ENCODE data around the gene ADCY4. TPM values are rescaled to one million over a fixed set of nuclear protein-coding genes. Genes with fewer than 3 reads are reported as not detected.

Gene ADCY4
- total and polyA plus RNA-seq, 2 of the 13 experiments (the other 11 are each of a cell fraction or from before 2014, with no cell fraction given): 0.03 TPM; not detected in 1

DNA sequence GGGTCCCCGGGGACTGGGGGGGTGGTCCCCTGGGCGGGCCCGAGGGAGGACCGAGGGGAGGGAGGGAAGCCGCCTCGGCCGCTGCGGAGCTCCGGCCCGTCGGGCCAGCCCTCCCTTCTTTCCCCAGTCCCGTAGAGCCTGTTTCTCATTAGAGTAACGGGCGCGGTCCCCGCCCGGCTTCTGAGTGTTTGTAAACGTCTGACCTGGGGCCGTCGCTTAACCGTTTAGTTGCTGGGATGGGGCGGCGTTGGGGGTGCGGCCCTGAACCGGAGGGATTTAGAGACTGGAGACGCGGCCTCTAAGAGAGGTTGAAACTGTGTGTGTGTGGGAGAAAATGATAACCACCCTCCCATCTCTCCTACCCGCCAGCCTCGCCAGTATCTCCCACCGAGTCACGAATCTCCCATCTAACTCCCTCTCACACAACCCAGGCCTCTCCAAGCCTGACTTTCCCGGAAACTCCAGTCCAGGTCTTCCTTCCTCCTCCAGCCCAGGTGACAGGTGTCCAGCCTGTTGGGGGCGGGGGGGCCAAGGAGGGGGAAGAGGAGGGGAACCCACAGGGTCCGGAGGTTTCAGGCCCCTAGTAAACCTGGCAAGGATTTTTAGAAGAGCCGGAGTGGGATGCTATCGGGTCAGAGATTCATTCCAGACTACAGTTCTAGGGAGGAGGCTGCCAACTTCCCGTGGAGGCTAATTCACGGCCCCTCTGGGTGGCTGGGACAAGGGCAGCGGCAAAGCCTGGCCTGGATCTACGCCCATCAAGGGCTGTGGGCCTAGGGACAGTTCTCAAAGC, 32.0 kb upstream of the ADCY4 start (continued):
- TF ChIP-seq, protein P1, sequence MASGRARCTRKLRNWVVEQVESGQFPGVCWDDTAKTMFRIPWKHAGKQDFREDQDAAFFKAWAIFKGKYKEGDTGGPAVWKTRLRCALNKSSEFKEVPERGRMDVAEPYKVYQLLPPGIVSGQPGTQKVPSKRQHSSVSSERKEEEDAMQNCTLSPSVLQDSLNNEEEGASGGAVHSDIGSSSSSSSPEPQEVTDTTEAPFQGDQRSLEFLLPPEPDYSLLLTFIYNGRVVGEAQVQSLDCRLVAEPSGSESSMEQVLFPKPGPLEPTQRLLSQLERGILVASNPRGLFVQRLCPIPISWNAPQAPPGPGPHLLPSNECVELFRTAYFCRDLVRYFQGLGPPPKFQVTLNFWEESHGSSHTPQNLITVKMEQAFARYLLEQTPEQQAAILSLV (CRISPR knock-in tag; IDR thresholded peaks at IDR 0.05; ENCODE audit: borderline replicate concordance): 0 out of 2 replicates have a peak, but pooled peaks have one; percentile 54
- TF ChIP-seq ZSCAN21 (CRISPR knock-in tag; IDR thresholded peaks at IDR 0.05; ENCODE audit: borderline replicate concordance) (peak; percentile 87), SIN3B (IDR thresholded peaks at IDR 0.05; ENCODE audit: low read length) (0 out of 2 replicates have a peak, but pooled peaks have one; percentile 44), DMAP1 (CRISPR knock-in tag; IDR thresholded peaks at IDR 0.05) (0 out of 2 replicates have a peak, but pooled peaks have one; percentile 35), MBD4 (IDR thresholded peaks at IDR 0.05; ENCODE audit: borderline replicate concordance, low read length) (no peak), BORCS8-MEF2B (CRISPR knock-in tag; IDR thresholded peaks at IDR 0.05) (peak; percentile 71; the same call in 1 of the 2 replicates), TEAD2 (CRISPR knock-in tag; IDR thresholded peaks at IDR 0.05) (no peak), DNMT1 (CRISPR knock-in tag; IDR thresholded peaks at IDR 0.05) (peak; percentile 63; the same call in 1 of the 2 replicates), ZNF552 (CRISPR knock-in tag; IDR thresholded peaks at IDR 0.05; ENCODE audit: borderline replicate concordance) (no peak; the same call in 1 of the 2 replicates), HDAC2 (CRISPR knock-in tag; IDR thresholded peaks at IDR 0.05) (peak; percentile 12), YEATS4 (CRISPR knock-in tag; IDR thresholded peaks at IDR 0.05; ENCODE audit: borderline replicate concordance) (peak; percentile 64), ZBTB20 (CRISPR knock-in tag; IDR thresholded peaks at IDR 0.05; ENCODE audit: borderline replicate concordance, low read depth) (peak; percentile 44; the same call in 1 of the 2 replicates), TBX3 (IDR thresholded peaks at IDR 0.05; ENCODE audit: borderline replicate concordance) (peak; percentile 81), SNAPC2 (CRISPR knock-in tag; IDR thresholded peaks at IDR 0.05) (peak; percentile 97), ZFY (CRISPR knock-in tag; IDR thresholded peaks at IDR 0.05) (peak; percentile 81), SMAD9 (CRISPR knock-in tag; IDR thresholded peaks at IDR 0.05) (0 out of 2 replicates have a peak, but pooled peaks have one; percentile 17), KLF13 (CRISPR knock-in tag; IDR thresholded peaks at IDR 0.05) (0 out of 2 replicates have a peak, but pooled peaks have one; percentile 74), ZNF317 (CRISPR knock-in tag; IDR thresholded peaks at IDR 0.05) (peak; percentile 53; the same call in 1 of the 2 replicates), ZNF253 (CRISPR knock-in tag; IDR thresholded peaks at IDR 0.05; ENCODE audit: borderline replicate concordance) (0 out of 2 replicates have a peak, but pooled peaks have one; percentile 27), HOXA3 (CRISPR knock-in tag; IDR thresholded peaks at IDR 0.05) (peak; percentile 16)
- TF ChIP-seq, protein P2, sequence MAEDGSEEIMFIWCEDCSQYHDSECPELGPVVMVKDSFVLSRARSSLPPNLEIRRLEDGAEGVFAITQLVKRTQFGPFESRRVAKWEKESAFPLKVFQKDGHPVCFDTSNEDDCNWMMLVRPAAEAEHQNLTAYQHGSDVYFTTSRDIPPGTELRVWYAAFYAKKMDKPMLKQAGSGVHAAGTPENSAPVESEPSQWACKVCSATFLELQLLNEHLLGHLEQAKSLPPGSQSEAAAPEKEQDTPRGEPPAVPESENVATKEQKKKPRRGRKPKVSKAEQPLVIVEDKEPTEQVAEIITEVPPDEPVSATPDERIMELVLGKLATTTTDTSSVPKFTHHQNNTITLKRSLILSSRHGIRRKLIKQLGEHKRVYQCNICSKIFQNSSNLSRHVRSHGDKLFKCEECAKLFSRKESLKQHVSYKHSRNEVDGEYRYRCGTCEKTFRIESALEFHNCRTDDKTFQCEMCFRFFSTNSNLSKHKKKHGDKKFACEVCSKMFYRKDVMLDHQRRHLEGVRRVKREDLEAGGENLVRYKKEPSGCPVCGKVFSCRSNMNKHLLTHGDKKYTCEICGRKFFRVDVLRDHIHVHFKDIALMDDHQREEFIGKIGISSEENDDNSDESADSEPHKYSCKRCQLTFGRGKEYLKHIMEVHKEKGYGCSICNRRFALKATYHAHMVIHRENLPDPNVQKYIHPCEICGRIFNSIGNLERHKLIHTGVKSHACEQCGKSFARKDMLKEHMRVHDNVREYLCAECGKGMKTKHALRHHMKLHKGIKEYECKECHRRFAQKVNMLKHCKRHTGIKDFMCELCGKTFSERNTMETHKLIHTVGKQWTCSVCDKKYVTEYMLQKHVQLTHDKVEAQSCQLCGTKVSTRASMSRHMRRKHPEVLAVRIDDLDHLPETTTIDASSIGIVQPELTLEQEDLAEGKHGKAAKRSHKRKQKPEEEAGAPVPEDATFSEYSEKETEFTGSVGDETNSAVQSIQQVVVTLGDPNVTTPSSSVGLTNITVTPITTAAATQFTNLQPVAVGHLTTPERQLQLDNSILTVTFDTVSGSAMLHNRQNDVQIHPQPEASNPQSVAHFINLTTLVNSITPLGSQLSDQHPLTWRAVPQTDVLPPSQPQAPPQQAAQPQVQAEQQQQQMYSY (CRISPR knock-in tag; IDR thresholded peaks at IDR 0.05): peak; percentile 99
- TF ChIP-seq, protein P3, sequence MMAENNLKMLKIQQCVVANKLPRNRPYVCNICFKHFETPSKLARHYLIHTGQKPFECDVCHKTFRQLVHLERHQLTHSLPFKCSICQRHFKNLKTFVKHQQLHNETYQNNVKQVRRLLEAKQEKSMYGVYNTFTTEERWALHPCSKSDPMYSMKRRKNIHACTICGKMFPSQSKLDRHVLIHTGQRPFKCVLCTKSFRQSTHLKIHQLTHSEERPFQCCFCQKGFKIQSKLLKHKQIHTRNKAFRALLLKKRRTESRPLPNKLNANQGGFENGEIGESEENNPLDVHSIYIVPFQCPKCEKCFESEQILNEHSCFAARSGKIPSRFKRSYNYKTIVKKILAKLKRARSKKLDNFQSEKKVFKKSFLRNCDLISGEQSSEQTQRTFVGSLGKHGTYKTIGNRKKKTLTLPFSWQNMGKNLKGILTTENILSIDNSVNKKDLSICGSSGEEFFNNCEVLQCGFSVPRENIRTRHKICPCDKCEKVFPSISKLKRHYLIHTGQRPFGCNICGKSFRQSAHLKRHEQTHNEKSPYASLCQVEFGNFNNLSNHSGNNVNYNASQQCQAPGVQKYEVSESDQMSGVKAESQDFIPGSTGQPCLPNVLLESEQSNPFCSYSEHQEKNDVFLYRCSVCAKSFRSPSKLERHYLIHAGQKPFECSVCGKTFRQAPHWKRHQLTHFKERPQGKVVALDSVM (CRISPR knock-in tag; IDR thresholded peaks at IDR 0.05): peak; percentile 74
- TF ChIP-seq, protein P4, sequence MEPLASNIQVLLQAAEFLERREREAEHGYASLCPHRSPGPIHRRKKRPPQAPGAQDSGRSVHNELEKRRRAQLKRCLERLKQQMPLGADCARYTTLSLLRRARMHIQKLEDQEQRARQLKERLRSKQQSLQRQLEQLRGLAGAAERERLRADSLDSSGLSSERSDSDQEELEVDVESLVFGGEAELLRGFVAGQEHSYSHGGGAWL (CRISPR knock-in tag; IDR thresholded peaks at IDR 0.05): peak; percentile 44; the same call in 1 of the 2 replicates

Data from HepG2 (cell line).